Cardiac muscle cell (in vitro differentiated cells and primary cell): ENCODE measurements around the gene SPACA6. TPM values are rescaled to one million over a fixed set of nuclear protein-coding genes. Genes with fewer than 3 reads are reported as not detected.
"Not testable (repeated sequence)": the region's sequence is repeated elsewhere in the genome, so short reads cannot be mapped to it uniquely, and the experiment has no call there.

Experiments
- DNase-seq, 2 donors: peaks; one replicate each; pipeline versions ENCODE4 v3.0.0 to v3.0.0-alpha.2; 2010 to 2017; ENCODE audit warnings: low read depth in 1 of 2, low spot score in 1 of 2
- H3K27ac ChIP-seq: fragments of 200-600 bp; sonication (generic); 2 replicates; pipeline ENCODE4 v1.5.1; 2016
- H3K27me3 ChIP-seq: fragments of 200-600 bp; sonication (generic); 2 replicates; pipeline ENCODE4 v1.6.0; 2016; ENCODE audit warnings: control low read depth
- H3K36me3 ChIP-seq: fragments of 200-600 bp; sonication (generic); 2 replicates; pipeline ENCODE4 v1.5.1; 2016; ENCODE audit warnings: control low read depth
- H3K4me1 ChIP-seq: fragments of 200-600 bp; sonication (generic); 2 replicates; pipeline ENCODE4 v1.8.1; 2017; ENCODE audit warnings: low read depth, mild to moderate bottlenecking, mixed run types
- H3K4me3 ChIP-seq: fragments of 200-600 bp; sonication (generic); 2 replicates; pipeline ENCODE4 v1.5.1; 2016; ENCODE audit warnings: mild to moderate bottlenecking
- H3K9me3 ChIP-seq: fragments of 200-600 bp; sonication (generic); 2 replicates; pipeline ENCODE4 v1.5.1; 2017; ENCODE audit warnings: low read depth, mild to moderate bottlenecking, control low read depth
- CTCF ChIP-seq: IDR thresholded peaks from 2 replicates; pipeline ENCODE4 v1.5.1; 2012; ENCODE audit warnings: low read depth, mild to moderate bottlenecking, low read length
- polyA plus RNA-seq: library from polyadenylated mRNA; unstranded; fragments of >200 nt; fragmentation: Nextera tagmentation; extraction: Ambion mirVana; gene quantifications from 2 replicates; pipeline ENCODE4 v1.2.1, GENCODE V29; 2016
- total RNA-seq: library from RNA; depleted of rRNA; stranded (reverse); fragments of >200 nt; gene quantifications from 2 replicates; pipeline ENCODE4 v1.2.3, GENCODE V29; 2016

SPACA6 gene
- total and polyA plus RNA-seq, 2 experiments from 2014 or later: 13.8 to 16.5 TPM

GRCh38 chr19:51733742-51734522, 40.8 kb downstream of the SPACA6 start:
- no peak overlapping the region for H3K4me3 ChIP-seq
- H3K27ac ChIP-seq: no peak overlapping the region
- H3K9me3 ChIP-seq: no peaks in the 10 kb centered on the region
- no peaks in the 10 kb centered on the region for H3K36me3 ChIP-seq
- H3K4me1 ChIP-seq: no peaks in the 10 kb centered on the region
- no peak for TF ChIP-seq CTCF
- no peaks in the 10 kb centered on the region for H3K27me3 ChIP-seq
- DNase-seq: no peak

GRCh38 chr19:51735759-51736449, 42.8 kb downstream of the SPACA6 start:
- no peaks in the 10 kb centered on the region for H3K36me3 ChIP-seq
- no peaks in the 10 kb centered on the region for H3K27me3 ChIP-seq
- no peak for TF ChIP-seq CTCF
- no peak overlapping the region for H3K27ac ChIP-seq
- no peaks in the 10 kb centered on the region for H3K9me3 ChIP-seq
- H3K4me3 ChIP-seq: no peak overlapping the region
- H3K4me1 ChIP-seq: no peaks in the 10 kb centered on the region
- DNase-seq: peak in 1 of 2 donors; percentile 97

- H3K4me3 ChIP-seq: no peak overlapping the region
- no peaks in the 10 kb centered on the region for H3K27me3 ChIP-seq
- no peak for DNase-seq
- no peaks in the 10 kb centered on the region for H3K4me1 ChIP-seq
- no peaks in the 10 kb centered on the region for H3K36me3 ChIP-seq
- no peak overlapping the region for H3K27ac ChIP-seq
- H3K9me3 ChIP-seq: no peaks in the 10 kb centered on the region
- TF ChIP-seq CTCF: no peak
Measured at GRCh38 chr19:51737389-51737788, 44.3 kb downstream of the SPACA6 start.

GRCh38 chr19:51737924-51738323, 44.8 kb downstream of the SPACA6 start:
- H3K27me3 ChIP-seq: no peaks in the 10 kb centered on the region
- H3K4me1 ChIP-seq: no peaks in the 10 kb centered on the region
- no peak for DNase-seq
- no peaks in the 10 kb centered on the region for H3K9me3 ChIP-seq
- H3K4me3 ChIP-seq: no peak overlapping the region
- no peak overlapping the region for H3K27ac ChIP-seq
- no peak for TF ChIP-seq CTCF
- no peaks in the 10 kb centered on the region for H3K36me3 ChIP-seq

- not testable (repeated sequence) for H3K27me3 ChIP-seq, H3K36me3 ChIP-seq, DNase-seq, H3K27ac ChIP-seq, H3K4me3 ChIP-seq, H3K4me1 ChIP-seq, H3K9me3 ChIP-seq
Measured at GRCh38 chr19:51738523-51738922, 45.4 kb downstream of the SPACA6 start.
